GM12801 (cell line): ENCODE results near the gene NLGN1.

Experiments used
- TF ChIP-seq, protein P1 (sequence below): IDR thresholded peaks from one replicate; pipeline ENCODE4 v1.5.1; 2011; ENCODE audit warnings: control low read depth; ENCODE audit not compliant: insufficient read length; ENCODE audit errors: extremely low read depth

The NLGN1 gene

GRCh38 chr3:173892547-173892946 lies 495.0 kb downstream of the NLGN1 start:
- TF ChIP-seq, protein P1, sequence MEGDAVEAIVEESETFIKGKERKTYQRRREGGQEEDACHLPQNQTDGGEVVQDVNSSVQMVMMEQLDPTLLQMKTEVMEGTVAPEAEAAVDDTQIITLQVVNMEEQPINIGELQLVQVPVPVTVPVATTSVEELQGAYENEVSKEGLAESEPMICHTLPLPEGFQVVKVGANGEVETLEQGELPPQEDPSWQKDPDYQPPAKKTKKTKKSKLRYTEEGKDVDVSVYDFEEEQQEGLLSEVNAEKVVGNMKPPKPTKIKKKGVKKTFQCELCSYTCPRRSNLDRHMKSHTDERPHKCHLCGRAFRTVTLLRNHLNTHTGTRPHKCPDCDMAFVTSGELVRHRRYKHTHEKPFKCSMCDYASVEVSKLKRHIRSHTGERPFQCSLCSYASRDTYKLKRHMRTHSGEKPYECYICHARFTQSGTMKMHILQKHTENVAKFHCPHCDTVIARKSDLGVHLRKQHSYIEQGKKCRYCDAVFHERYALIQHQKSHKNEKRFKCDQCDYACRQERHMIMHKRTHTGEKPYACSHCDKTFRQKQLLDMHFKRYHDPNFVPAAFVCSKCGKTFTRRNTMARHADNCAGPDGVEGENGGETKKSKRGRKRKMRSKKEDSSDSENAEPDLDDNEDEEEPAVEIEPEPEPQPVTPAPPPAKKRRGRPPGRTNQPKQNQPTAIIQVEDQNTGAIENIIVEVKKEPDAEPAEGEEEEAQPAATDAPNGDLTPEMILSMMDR: no peak

GRCh38 chr3:173893066-173893465 lies 495.5 kb downstream of the NLGN1 start:
- TF ChIP-seq, protein P1: no peak

DNA sequence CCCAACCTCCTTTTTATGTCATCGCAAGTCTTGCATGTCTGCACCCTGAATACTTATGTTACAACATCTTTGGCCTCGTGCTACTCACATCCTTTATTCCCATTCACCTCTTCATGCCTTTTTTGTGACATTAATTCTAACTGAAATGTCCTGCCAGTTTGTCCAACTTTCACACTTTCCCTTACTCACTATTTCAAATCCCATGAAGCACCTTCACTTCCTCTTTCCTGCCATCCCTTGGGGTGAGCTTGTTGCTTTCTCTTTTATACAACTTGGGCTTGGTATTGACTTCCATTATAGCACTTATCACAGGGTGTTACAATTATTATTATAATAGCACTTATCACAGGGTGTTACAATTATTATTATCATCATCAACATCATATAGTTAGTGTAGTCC lies 496.3 kb downstream of the NLGN1 start:
- TF ChIP-seq, protein P1: no peak

GRCh38 chr3:173897631-173898030 lies 500.1 kb downstream of the NLGN1 start:
- TF ChIP-seq, protein P1: no peak

- TF ChIP-seq, protein P1: no peak
Measured at GRCh38 chr3:173901649-173902048, 504.1 kb downstream of the NLGN1 start.

DNA sequence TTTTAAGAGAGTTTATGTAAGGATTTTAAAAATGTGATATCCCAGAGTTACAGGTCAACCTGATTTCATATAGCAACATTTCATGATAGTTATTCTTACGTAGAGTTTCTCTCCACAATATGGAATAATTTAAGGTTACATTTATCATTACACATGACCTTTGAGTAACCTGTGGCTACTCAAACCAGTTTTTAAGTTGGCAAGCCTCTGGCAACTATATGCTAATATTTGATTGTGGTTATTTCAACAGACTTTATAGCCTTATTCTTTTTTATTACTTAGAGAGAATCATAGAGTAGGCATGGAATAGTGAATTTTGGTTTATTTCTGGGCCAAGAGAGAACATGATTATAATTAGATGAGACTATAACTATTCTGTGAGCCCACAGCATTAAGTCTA lies 504.9 kb downstream of the NLGN1 start:
- TF ChIP-seq, protein P1: no peak

DNA sequence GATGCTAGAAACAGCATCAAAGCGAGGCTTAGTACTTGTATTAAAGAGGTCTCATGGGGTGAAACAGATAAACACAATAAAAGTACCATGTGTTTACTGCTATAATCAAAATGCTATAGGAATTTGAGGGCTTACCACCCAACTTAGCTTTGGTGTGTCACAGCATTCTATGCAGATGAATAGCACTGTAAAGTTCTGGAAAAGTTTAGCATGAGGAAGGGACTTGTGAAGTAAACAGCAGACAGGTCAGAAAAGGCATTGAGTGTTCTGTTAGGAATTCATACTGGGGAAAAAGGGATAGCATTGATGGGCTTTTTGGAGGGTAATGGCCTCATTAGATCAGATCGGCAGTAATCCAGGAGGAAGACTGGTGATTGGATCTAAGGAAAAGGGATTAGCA lies 505.3 kb downstream of the NLGN1 start:
- TF ChIP-seq, protein P1: no peak

DNA sequence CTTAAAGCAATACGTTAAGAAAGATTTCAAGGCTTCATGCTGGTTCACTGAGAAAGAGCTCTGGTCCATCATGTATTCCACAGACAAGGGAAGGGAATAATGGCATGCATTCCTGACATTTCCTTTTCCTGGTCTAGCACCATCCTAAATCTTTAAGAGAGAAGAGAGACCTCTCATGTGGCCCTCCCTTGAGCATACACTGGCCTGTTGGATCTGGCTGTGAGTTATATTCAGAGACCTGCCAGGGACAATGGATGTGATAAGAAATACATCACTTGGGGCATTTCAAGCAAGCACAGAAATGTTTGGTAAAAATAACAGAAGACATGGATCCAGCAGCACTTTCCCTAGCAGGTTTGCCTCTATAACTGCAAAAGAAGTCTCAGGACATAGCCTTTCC lies 507.8 kb downstream of the NLGN1 start:
- TF ChIP-seq, protein P1: no peak
